GM12878 (cell line): ENCODE results near the gene SLC37A1.

Source experiments
- BCLAF1 ChIP-seq: fragments of 450-650 bp; IDR thresholded peaks from 2 replicates; pipeline ENCODE4 v1.6.1; 2017; ENCODE audit warnings: antibody characterized with exemption, mild to moderate bottlenecking, moderate library complexity
- CTCF ChIP-seq, 3 experiments: IDR thresholded peaks in 2 of 3; conservative IDR thresholded peaks in 1 of 3; 2 replicates each; pipeline ENCODE4 v1.5.1; 2011; ENCODE audit warnings: low read depth in 3 of 3, low read length in 3 of 3, mild to moderate bottlenecking in 3 of 3, control low read depth in 2 of 3, moderate library complexity in 2 of 3, inconsistent platforms in 1 of 3, mixed read lengths in 1 of 3; ENCODE audit not compliant: control insufficient read depth in 2 of 3, insufficient read depth in 1 of 3; ENCODE audit errors: extremely low read depth in 1 of 3
- EZH2 ChIP-seq: IDR thresholded peaks from 2 replicates; pipeline ENCODE4 v1.6.1; 2012; ENCODE audit warnings: low read depth, mild to moderate bottlenecking, control low read depth, inconsistent platforms, low read length, borderline replicate concordance; ENCODE audit not compliant: control insufficient read depth
- GABPA ChIP-seq: IDR thresholded peaks from 2 replicates; pipeline ENCODE4 v1.6.1; 2014; ENCODE audit warnings: antibody characterized with exemption, low read depth, mild to moderate bottlenecking, inconsistent platforms
- PRDM15 ChIP-seq: fragments of 450-650 bp; formaldehyde crosslinking; IDR thresholded peaks from 2 replicates; pipeline ENCODE4 v1.4.0; 2020; ENCODE audit warnings: mild to moderate bottlenecking, moderate library complexity
- RAD51 ChIP-seq: fragments of 450-650 bp; IDR thresholded peaks from 2 replicates; pipeline ENCODE4 v1.6.1; 2016; ENCODE audit warnings: moderate library complexity, mild to moderate bottlenecking, inconsistent platforms
- REST ChIP-seq: IDR thresholded peaks from 2 replicates; pipeline ENCODE4 v1.6.1; 2012; ENCODE audit warnings: mild to moderate bottlenecking, low read depth, low read length
- RFX5 ChIP-seq: IDR thresholded peaks from 2 replicates; pipeline ENCODE4 v1.6.1; 2011; ENCODE audit warnings: low read depth, low read length, improper control_type of control experiment
- RUNX3 ChIP-seq: IDR thresholded peaks from 2 replicates; pipeline ENCODE4 v1.6.1; 2012; ENCODE audit warnings: low read length, inconsistent platforms
- TCF3 ChIP-seq: IDR thresholded peaks from 2 replicates; pipeline ENCODE4 v1.6.1; 2012; ENCODE audit warnings: low read depth, mild to moderate bottlenecking, low read length, borderline replicate concordance; ENCODE audit not compliant: insufficient read depth
- YY1 ChIP-seq: IDR thresholded peaks from 2 replicates; pipeline ENCODE4 v1.6.1; 2011; ENCODE audit warnings: low read depth, mild to moderate bottlenecking, low read length
- ZNF217 ChIP-seq: fragments of 450-650 bp; IDR thresholded peaks from 2 replicates; pipeline ENCODE4 v1.6.1; 2017; ENCODE audit warnings: antibody characterized with exemption, mild to moderate bottlenecking

GRCh38 chr21:42530167-42530518 lies 16.5 kb downstream of the SLC37A1 start:
- TF ChIP-seq BCLAF1 (no peak), TCF3 (no peak), RUNX3 (no peak), EZH2 (no peak), REST (no peak), RAD51 (no peak), GABPA (no peak), RFX5 (no peak), ZNF217 (no peak), CTCF (IDR thresholded peaks at IDR 0.05 in 2 of 3, conservative IDR thresholded peaks at IDR 0.05 in 1 of 3; ENCODE audit: control insufficient read depth in 2 of 3, extremely low read depth in 1 of 3, insufficient read depth in 1 of 3, low read depth in 3 of 3, low read length in 3 of 3) (no peak), PRDM15 (CRISPR knock-in tag) (no peak), YY1 (no peak)
